ENCODE data around the gene MROH7. TPM values are rescaled to one million over a fixed set of nuclear protein-coding genes. Genes with fewer than 3 reads are reported as not detected.

MROH7 gene
- total RNA-seq, 1 donor from 2014 or later: 0.15 TPM

DNA sequence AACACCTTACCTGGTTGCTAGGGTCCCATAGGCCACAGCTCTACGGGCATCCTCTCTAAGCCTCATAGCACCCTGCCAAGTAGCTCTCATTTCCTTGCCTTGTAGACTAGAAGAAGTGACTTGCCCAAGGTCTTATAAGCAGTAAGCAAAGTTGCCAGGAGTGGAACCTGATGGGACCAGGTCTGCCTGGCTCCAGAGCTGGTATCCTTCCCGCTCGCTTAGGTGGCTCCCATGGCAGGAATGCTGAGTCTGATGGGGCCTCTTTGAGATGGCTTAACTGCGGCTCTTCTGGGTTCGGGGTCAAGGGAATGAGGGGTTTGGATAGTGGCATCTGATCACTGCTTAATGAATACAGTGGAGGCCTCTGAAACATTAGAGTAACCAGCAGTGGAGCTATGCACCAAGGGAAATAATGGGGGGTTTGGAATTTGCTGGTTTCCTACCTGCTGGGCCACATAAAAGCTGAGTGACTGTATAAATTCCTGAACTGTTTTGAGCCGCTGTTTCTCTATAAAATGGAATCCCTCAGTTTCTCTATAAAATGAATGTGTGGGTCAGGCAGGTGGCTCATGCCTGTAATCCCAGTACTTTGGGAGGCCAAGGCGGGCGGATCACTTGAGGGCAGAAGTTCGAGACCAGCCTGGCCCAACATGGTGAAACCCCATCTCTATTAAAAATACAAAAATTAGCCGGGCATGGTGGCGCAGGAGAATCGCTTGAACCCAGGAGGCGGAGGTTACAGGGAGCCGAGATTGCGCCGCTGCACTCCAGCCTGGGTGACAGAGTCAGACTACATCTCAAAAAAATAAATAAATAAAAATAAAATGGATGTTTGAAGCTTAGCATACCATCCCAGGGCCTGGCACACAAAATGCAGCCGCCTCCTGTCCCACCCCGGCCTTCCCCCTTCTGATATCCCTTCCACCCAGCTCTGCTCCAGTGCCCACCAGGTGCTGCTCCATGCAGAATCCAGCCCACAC lies 30.7 kb upstream of the MROH7 start:
- Mint-ChIP-seq H3K36me3 (ENCODE audit: low read depth) (no peaks in the 10 kb centered on the region), H3K4me3 (ENCODE audit: unreplicated experiment) (no peak overlapping the region), H3K27ac (ENCODE audit: unreplicated experiment) (no peak overlapping the region), H3K4me1 (ENCODE audit: low read depth) (no peaks in the 10 kb centered on the region), H3K9me3 (ENCODE audit: low read depth) (no peaks in the 10 kb centered on the region), H3K27me3 (ENCODE audit: low read depth) (peaks cover 13% of the 10 kb centered on the region)
- no peak for DNase-seq (ENCODE audit: low spot score)
- TF ChIP-seq, protein P1, sequence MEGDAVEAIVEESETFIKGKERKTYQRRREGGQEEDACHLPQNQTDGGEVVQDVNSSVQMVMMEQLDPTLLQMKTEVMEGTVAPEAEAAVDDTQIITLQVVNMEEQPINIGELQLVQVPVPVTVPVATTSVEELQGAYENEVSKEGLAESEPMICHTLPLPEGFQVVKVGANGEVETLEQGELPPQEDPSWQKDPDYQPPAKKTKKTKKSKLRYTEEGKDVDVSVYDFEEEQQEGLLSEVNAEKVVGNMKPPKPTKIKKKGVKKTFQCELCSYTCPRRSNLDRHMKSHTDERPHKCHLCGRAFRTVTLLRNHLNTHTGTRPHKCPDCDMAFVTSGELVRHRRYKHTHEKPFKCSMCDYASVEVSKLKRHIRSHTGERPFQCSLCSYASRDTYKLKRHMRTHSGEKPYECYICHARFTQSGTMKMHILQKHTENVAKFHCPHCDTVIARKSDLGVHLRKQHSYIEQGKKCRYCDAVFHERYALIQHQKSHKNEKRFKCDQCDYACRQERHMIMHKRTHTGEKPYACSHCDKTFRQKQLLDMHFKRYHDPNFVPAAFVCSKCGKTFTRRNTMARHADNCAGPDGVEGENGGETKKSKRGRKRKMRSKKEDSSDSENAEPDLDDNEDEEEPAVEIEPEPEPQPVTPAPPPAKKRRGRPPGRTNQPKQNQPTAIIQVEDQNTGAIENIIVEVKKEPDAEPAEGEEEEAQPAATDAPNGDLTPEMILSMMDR (IDR thresholded peaks at IDR 0.05): no peak

DNA sequence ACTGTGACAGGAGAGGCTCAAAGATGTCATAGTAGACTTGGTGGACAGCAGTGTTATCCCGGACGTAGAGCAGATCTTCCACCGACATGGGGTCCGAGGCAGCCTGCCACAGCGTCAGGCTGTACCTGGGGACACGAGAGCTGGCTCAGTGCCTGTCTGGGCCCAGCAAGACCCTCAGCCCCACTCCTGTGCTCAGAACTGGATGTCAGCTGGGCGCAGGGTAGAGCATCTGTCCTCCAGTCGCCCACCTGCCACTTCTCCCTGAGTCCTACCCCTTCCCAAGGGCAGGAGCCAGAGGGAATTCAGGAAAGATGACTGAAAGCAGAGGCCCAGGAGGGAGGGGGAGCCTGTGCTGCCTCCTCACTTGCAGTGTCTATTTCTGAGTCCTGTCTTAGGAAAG lies 30.0 kb upstream of the MROH7 start:
- H3K36me3 Mint-ChIP-seq (ENCODE audit: low read depth): no peaks in the 10 kb centered on the region
- peaks cover 13% of the 10 kb centered on the region for H3K27me3 Mint-ChIP-seq (ENCODE audit: low read depth)

DNA sequence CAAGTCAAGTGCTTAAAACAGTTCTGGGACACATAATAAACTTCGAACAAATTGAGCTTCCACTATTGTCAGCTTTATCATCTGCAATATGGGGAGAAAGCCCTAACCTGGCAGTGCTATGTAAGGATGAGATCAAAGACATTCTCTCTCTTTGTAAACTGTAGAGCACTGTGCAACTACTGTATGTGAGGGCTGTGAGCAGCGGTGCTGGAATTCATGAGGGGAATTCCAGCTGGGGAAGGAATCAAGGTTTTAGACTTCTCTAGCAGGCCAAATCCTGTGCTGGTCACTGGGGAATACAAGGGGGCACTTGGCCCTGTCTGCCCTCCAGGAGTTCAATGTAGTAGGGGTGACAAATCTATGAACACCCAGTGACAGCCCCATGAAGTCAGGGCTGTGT lies 27.6 kb upstream of the MROH7 start:
- Mint-ChIP-seq H3K4me1 (ENCODE audit: low read depth) (no peaks in the 10 kb centered on the region), H3K27ac (ENCODE audit: unreplicated experiment) (no peak overlapping the region), H3K36me3 (ENCODE audit: low read depth) (no peaks in the 10 kb centered on the region), H3K27me3 (ENCODE audit: low read depth) (peaks cover 19% of the 10 kb centered on the region), H3K4me3 (ENCODE audit: unreplicated experiment) (no peak overlapping the region), H3K9me3 (ENCODE audit: low read depth) (no peaks in the 10 kb centered on the region)
- no peak for DNase-seq (ENCODE audit: low spot score)
- TF ChIP-seq, protein P1 (IDR thresholded peaks at IDR 0.05): no peak

More for the DNA sequence above, 30.0 kb upstream of the MROH7 start:
- H3K27ac Mint-ChIP-seq (ENCODE audit: unreplicated experiment): no peak overlapping the region
- no peaks in the 10 kb centered on the region for H3K4me1 Mint-ChIP-seq (ENCODE audit: low read depth)
- no peak overlapping the region for H3K4me3 Mint-ChIP-seq (ENCODE audit: unreplicated experiment)
- TF ChIP-seq, protein P1 (IDR thresholded peaks at IDR 0.05): no peak
- H3K9me3 Mint-ChIP-seq (ENCODE audit: low read depth): no peaks in the 10 kb centered on the region
- no peak for DNase-seq (ENCODE audit: low spot score)

DNA sequence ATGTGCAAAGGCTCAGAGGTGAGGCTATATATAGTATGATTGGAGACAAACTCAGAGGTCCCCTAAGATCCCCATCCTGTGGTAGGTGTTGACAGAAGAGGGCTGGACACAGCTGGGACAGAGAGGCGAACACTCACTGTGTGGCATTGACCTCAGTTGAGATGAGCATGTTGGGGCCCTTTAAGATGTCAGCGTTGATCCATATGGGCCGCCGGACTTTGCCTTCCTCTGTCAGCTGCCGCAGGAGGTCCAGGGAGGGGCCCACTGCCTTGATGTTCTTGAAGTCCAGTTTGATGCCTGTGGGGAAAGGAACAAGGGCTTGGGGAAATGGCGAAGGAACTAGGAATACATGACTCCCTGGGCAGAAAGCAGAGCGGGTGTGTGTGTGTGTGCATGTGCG lies 27.0 kb upstream of the MROH7 start:
- H3K9me3 Mint-ChIP-seq (ENCODE audit: low read depth): no peaks in the 10 kb centered on the region
- DNase-seq (ENCODE audit: low spot score): no peak

DNA sequence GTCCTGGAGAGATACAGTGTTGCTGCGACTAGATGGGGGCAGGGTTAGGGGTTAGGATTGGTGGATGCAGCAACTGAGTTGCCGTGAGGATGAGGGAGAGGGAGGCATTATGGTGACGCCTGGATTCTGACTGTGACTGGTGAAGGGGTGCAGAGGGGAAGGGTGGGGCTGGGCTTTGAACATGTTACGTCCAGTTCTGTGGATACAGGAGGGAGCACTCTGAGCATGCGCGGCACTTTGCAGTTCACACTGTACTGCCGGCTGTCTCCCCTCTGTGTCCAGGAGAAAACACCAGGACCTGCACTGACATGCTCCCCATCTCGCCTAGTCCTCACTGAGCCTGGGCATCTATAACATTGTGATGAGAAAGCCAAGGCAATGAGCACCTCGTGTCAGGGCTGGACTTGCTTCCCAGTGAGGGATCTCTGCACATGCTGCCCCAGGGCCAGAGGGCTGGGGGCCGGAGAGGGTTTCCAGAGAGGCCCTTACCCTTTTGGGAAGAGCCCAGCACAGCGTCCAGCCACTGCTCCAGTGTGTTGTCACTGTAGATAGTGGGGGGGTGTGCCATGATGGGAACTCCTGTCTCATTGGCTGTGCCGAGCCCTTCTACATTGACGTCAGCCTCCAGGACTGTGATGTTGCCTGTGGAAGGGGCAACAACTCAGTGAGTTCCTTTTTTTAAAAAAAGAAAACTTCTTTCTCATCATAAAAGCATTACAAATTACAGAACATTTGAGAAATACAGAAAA lies 25.9 kb upstream of the MROH7 start:
- no peak overlapping the region for H3K27ac Mint-ChIP-seq (ENCODE audit: unreplicated experiment)
- H3K4me3 Mint-ChIP-seq (ENCODE audit: unreplicated experiment): no peak overlapping the region
- TF ChIP-seq, protein P1 (IDR thresholded peaks at IDR 0.05): no peak
- H3K4me1 Mint-ChIP-seq (ENCODE audit: low read depth): no peaks in the 10 kb centered on the region
- DNase-seq (ENCODE audit: low spot score): no peak
- no peaks in the 10 kb centered on the region for H3K9me3 Mint-ChIP-seq (ENCODE audit: low read depth)
- H3K27me3 Mint-ChIP-seq (ENCODE audit: low read depth): peaks cover 28% of the 10 kb centered on the region
- H3K36me3 Mint-ChIP-seq (ENCODE audit: low read depth): no peaks in the 10 kb centered on the region

More for the DNA sequence above, 27.0 kb upstream of the MROH7 start:
- peaks cover 22% of the 10 kb centered on the region for H3K27me3 Mint-ChIP-seq (ENCODE audit: low read depth)
- H3K36me3 Mint-ChIP-seq (ENCODE audit: low read depth): no peaks in the 10 kb centered on the region
- TF ChIP-seq, protein P1 (IDR thresholded peaks at IDR 0.05): no peak
- H3K4me3 Mint-ChIP-seq (ENCODE audit: unreplicated experiment): no peak overlapping the region
- H3K4me1 Mint-ChIP-seq (ENCODE audit: low read depth): no peaks in the 10 kb centered on the region
- no peak overlapping the region for H3K27ac Mint-ChIP-seq (ENCODE audit: unreplicated experiment)

All from chondrocyte (in vitro differentiated cells).